ENCODE data around the gene SHOX.
"Not testable (repeated sequence)": the region's sequence is repeated elsewhere in the genome, so short reads cannot be mapped to it uniquely, and the experiment has no call there.

SHOX gene

DNA sequence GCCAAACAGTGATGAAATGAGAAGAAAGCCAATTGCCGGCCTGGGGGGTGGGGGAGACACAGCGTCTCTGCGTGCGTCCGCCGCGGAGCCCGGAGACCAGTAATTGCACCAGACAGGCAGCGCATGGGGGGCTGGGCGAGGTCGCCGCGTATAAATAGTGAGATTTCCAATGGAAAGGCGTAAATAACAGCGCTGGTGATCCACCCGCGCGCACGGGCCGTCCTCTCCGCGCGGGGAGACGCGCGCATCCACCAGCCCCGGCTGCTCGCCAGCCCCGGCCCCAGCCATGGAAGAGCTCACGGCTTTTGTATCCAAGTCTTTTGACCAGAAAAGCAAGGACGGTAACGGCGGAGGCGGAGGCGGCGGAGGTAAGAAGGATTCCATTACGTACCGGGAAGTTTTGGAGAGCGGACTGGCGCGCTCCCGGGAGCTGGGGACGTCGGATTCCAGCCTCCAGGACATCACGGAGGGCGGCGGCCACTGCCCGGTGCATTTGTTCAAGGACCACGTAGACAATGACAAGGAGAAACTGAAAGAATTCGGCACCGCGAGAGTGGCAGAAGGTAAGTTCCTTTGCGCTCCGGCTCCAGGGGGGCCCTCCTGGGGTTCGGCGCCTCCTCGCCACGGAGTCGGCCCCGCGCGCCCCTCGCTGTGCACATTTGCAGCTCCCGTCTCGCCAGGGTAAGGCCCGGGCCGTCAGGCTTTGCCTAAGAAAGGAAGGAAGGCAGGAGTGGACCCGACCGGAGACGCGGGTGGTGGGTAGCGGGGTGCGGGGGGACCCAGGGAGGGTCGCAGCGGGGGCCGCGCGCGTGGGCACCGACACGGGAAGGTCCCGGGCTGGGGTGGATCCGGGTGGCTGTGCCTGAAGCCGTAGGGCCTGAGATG lies at the start of gene SHOX:
SHOX (plus strand) TSS at position 180 of the 885 bp plus-strand sequence; CDS start at position 287, 107 bp downstream.
- no peak for DNase-seq

DNA sequence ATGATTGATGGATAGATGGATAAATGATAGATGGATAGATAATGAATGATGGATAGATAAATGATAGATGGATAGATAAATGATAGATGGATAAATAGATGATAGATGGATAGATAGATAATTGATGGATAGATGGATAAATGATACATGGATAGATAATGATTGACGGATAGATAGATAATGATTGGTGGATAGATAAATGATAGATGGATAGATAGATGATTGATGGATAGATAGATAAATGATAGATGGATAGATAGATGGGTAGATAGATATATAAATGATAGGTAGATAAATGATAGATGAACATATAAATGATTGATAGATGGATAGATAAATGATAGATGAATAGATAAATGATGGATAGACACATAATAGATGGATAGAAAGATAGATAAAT lies 49.5 kb upstream of the SHOX start:
- DNase-seq = no peak

DNA sequence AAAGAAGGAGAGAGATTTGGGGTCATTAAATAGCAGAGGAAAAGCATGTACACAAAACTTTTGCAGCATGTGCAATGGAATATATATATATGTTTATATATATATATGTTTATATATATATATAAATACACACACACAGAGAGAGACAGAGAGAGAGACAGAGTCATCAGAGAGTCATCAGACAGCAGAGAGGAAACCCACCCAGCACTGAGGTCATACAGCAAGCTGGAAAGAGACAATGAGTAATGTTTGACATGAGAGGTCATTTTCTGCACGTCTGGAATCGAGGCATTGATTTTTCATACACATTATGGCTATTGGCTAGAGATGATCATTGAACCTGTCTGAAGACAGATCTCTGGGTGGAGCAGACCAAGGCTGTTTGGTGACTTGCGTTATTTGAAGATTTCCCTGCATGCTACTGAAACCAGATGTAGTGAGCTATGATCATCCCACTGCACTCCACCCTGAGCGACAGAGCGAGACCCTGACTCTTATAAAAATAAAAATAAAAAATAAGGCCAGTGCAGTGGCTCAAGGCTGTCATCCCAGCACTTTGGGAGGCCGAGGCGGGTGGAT lies 48.8 kb upstream of the SHOX start:
- DNase-seq = no peak

DNA sequence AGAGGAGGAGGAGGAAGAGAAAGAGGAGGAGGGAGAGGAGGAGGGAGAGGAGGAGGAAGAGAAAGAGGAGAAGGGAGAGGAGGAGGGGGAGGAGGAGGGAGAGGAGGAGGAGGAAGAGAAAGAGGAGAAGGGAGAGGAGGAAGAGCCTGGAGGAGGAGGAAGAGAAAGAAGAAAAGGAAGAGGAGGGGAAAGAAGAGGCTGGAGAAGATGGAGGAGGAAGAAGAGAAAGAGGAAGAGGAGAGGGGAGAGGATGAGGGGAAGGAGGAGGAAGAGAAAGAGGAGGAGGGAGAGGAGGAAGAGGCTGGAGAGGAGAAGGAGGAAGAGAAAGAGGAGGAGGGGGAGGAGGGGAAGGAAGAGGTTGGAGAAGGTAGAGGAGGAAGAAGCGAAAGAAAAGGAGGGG lies 46.0 kb upstream of the SHOX start:
- no peak for DNase-seq

DNA sequence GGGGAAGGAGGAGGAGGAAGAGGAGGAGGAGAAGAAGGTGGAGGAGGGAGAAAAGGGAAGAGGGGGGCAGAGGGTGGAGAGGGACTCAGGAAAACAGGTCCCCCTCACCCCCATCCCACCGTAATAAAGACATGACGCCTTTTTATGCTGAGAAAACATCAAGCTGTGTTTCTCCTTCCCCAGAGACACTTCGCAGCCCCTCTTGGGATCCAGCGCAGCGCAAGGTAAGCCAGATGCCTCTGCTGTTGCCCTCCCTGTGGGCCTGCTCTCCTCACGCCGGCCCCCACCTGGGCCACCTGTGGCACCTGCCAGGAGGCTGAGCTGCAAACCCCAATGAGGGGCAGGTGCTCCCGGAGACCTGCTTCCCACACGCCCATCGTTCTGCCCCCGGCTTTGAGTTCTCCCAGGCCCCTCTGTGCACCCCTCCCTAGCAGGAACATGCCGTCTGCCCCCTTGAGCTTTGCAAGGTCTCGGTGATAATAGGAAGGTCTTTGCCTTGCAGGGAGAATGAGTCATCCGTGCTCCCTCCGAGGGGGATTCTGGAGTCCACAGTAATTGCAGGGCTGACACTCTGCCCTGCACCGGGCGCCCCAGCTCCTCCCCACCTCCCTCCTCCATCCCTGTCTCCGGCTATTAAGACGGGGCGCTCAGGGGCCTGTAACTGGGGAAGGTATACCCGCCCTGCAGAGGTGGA lies 45.3 kb upstream of the SHOX start:
- no peak for DNase-seq

DNA sequence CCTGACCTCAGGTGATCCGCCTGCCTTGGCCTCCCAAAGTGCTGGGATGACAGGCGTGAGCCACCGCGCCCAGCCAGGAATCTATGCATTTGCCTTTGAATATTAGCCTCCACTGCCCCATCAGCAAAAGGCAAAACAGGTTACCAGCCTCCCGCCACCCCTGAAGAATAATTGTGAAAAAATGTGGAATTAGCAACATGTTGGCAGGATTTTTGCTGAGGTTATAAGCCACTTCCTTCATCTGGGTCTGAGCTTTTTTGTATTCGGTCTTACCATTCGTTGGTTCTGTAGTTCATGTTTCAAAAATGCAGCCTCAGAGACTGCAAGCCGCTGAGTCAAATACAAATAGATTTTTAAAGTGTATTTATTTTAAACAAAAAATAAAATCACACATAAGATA lies 44.2 kb upstream of the SHOX start:
- DNase-seq = no peak

DNA sequence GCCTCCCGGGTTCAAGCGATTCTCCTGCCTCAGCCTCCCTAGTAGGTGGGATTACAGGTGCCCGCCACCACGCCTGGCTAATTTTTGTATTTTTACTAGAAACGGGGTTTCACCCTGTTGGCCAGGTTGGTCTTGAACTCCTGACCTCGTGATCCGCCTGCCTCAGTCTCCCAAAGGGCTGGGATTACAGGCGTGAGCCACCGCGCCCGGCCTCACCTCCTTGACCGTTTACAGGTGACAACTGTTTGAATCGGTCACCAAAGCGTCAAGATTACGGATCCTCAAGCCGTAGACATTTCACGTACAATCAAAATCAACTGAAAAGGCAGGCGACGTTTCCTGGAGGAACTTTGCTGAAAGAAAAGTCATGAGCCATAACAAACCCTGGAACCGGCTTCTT lies 41.3 kb upstream of the SHOX start:
- not testable (repeated sequence) for DNase-seq

DNA sequence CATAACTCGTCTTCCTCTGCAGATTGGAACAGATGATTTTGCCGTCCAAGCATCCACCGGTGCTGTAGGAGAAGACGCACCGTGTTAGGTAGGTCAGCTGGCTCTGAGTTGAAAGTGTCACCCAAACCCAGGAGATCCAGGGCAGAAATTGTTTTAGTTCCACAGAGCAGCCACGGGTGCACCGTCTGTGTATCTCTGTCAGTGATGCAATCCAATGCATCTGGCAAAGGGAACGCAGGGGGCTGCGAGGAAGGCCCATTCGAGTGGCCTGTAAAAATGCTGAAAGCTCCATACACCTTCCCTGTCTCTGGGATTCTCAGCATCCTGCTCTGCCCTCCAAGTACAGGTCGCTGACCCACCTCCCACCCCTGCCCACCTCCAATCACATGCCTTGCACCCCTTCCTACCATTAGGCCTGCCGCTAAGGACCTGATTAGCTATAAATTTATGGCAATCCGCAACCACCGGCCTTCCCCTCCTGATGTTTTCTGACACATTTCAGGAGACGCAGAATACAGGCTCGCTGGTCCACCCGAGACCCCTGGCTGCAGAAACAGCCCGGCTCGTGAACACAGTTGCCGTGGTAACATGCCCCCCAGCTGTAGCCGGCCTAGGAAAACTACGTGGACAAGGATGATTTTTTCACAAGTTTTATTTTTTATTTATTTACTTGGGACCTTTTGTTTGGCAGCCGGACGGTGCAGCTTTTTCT lies 39.7 kb upstream of the SHOX start:
- DNase-seq = no peak

DNA sequence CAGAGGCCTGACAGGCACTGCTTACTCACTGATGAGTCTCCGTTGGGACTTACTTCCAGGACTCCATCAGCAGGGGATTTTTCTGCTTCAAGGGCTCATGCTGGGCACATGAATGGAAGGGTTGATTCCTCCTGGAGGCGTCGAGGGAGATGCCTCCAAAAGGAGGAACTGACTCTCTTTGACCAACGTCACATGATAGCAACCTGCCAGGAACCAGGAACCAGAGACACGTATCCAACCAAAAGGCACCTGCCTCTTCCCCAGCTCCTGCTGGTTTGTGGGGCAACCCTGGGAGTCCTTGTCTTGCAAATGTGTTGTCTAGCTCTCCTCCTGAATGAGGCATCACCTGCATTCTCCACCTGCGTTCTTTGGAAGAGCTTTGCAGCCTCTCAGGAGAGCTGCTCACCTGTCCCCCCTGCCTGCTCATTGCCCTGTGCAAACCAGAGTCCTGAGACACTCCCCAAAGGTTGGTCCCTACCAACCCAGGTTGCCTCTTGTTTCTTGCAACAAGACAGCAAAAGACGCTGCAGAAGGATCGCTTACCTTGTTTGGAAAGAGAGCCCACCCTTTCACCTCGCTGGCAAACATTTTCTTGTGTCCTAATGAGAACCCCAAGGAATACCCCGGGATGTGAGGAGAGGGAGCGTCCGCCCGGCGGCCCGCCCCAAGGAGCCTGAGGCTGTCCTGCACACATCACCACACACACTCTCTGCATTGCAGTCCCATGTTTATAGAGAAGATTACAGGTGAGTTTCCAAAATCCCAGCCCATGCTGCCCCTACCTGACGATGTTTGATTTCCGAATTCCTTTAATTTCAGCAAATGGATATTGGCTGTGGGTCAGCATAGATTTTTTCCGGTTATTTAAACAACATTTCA lies 30.5 kb upstream of the SHOX start:
- no peak for DNase-seq

DNA sequence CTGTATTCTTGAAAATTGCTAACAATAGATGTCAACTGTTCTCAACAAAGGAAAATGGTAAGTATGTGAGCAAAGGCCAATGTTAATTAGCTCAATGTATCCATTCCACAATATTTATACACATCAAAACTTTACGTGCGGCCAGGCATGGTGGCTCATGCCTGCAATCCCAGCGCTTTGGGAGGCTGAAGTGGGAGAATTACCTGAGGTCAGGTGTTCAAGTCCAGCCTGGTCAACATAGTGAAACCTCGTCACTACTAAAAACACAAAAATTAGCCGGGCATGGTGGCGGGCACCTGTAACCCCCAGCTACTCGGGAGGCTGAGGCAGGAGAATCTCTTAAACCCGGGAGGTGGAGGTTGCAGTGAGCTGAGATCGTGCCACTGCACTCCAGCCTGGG lies 27.6 kb upstream of the SHOX start:
- DNase-seq = not testable (repeated sequence)

DNA sequence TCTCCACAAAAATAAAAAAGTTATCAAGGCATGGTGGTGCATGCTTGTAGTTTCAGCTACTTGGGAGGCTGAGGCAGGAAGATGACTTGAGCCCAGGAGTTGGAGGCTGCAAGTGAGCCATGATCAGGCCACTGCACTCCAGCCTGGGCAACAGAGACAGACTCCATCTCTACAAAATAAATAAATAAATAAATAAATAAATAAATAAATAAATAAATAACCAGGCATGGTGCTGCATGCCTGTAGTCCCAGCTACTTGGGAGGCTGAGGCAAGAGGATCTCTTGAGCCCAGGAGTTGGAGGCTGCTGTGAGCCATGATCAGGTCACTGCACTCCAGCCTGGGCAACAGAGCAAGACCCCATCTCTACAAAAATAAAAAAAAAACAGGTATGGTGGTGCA lies 26.0 kb upstream of the SHOX start:
- not testable (repeated sequence) for DNase-seq

DNA sequence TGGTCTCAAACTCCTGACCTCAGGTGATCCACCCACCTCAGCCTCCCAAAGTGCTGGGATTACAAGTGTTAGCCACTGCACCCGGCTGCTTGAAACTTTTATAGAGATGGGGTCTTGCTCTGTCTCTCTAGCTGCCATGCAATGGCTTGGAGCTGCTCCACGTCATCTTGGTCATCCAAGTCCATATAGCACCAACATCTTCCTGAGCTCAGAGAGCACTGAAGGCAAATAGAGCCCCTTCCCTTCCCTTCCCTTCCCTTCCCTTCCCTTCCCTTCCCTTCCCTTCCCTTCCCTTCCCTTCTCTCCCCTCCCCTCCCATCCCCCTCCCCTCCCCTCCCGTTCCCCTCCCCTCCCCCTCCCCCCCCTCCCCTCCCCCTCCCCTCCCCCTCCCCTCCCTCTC lies 22.5 kb upstream of the SHOX start:
- DNase-seq = not testable (repeated sequence)

DNA sequence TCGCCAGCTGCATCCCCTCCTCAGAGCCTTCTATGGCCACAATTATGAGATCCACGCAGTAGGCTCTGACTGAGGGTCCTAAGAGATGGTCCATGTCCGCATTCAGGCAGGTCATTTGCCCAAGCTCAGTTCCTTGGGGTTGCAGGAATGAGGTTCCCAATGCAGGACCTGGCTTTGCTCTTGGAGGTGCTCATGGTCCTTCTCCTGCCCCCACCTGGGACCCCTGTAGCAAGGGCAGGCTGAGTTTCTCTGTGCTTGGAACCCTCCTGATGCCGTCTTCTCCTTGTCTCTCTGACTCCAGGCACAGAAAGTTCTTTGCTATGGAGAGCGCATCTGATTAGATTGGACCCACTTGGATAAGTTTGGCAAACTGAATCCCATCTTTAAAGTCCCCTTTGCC lies 16.5 kb upstream of the SHOX start:
- DNase-seq = no peak

DNA sequence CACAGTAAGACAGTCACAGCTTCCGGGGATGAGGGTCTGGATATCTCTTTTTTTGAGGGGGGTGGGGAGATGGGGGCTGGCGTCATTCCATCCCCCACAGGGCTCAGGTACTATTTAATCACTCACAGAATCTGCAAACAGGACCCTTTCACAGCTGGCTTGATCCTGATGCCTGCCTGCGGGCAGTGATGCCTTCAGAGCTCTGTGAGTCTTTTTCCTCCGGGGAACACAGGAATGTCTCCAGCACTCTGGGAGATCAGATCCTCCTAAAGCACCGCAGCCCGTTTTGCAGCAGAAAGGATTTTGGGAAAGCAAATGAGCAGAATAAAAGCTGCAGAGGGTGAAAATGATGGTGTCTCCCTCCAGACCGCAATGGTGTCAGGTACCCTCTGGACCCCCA lies 13.2 kb upstream of the SHOX start:
- no peak for DNase-seq

DNA sequence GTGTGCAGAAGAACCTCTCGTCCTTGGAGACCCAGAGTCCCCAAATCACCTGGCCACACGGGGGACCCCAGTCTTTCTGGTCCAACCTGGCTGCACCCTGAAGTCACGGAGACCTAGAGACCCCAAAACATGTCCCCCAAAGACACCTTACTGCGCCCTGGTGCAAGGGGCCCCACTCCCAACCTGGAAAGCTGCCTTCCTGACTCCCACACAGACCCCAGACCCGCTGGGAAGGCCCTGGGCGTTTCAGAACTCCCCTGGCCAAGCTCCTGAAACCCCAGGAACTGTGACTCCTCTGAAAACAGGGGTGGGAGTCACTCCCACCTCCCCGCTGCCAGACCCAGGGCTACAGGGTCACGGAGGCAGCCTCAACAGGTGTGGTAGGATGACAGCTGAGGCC lies 12.7 kb upstream of the SHOX start:
- no peak for DNase-seq

DNA sequence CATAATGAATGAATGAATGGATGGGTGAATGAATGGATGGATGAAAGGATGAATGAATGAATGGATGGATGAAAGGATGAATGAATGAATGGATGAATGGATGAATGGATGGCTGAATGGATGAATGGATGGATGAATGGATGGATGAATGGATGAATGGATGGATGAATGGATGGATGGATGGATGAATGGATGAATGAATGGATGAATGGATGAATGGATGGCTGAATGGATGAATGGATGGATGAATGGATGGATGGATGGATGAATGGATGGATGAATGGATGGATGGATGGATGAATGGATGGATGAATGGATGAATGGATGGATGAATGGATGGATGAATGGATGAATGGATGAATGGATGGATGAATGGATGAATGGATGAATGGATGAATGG lies 12.3 kb upstream of the SHOX start:
- not testable (repeated sequence) for DNase-seq

DNA sequence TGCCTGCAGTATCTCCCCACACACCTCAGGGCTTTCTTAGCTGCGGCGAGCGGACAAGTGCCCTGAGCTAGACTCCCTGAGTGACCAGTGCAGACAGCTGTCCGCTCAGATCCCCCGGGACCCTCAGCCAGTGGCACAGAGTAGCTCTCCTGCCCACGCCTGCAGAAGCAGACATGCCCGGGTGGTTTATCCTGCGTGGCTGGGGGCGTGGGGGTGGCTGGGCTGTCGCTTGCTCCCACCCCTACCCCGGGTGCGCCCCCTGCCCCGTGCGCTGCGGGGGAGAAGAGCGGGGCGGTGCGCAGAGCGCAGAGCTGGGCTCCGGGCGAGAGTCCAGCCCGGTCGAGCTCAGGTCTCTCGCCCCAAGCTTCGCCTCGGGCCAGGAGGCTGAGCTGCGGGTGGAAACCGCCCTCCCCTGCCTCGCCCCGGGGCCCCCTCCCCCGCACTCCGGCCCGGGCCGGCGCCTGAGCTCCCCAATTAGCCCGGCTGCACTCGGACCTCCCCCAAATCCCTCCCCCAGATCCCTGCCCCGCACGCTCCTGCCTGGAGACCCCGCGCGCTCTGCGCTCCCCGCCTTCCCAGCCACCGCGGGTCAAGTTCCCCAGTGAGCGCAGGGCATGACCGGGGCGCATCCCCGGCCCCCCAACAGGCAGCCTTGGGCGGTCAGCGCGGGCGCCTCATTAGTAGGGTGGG lies 11.7 kb upstream of the SHOX start:
- no peak for DNase-seq

DNA sequence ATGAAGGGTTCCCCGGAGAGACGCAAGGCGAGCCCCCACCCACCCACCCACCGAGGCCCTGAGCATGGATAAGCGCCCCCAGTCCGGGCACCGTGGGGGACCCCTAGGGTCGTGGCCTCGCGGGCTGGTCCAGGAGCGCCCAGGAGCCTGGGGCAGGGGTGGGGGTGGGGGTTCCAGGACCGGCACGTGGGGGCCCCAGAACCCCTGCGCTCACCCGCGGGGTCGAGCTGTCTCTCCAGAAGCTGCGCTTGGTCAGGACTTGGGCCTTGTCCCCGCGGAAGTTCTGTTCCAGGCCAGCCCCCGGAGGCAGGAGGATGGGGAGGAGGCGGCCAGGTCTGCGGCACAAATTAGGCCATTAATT lies 11.2 kb upstream of the SHOX start:
- no peak for DNase-seq

DNA sequence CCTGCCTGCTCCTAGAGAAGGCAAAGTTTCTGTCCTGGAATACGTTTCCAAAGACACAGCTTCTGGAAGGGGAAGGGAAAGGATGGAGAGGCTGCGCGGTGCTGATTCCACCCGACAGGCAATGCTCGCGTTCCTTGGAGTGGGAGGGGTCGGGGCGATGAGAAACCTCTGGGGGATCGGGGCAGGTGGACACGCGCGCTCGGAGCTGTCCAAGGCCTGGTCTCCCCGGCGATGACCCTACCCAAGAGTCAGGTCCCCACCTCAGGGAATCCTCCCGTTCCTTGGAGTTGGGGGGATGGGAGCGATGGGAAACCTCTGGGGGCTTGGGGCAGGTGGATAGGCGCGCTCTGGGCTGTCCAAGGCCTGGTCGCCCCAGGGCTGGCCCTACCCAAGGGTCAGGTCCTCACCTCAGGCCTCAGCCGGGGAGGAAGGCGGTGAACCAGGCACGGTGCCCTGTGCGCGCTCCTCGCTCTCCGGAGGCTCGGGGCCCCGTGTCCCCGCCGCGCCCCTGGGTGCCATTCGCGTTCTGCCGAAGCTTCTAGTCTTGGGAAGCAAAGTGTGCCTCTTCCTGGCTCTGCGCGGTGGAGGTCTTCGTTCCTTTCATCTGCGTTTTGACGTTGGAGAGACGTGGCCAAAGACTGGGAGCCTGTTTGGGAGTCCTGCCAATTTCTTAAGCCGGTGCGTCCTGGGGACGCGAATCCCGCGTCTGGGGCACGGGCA lies 10.6 kb upstream of the SHOX start:
- no peak for DNase-seq

DNA sequence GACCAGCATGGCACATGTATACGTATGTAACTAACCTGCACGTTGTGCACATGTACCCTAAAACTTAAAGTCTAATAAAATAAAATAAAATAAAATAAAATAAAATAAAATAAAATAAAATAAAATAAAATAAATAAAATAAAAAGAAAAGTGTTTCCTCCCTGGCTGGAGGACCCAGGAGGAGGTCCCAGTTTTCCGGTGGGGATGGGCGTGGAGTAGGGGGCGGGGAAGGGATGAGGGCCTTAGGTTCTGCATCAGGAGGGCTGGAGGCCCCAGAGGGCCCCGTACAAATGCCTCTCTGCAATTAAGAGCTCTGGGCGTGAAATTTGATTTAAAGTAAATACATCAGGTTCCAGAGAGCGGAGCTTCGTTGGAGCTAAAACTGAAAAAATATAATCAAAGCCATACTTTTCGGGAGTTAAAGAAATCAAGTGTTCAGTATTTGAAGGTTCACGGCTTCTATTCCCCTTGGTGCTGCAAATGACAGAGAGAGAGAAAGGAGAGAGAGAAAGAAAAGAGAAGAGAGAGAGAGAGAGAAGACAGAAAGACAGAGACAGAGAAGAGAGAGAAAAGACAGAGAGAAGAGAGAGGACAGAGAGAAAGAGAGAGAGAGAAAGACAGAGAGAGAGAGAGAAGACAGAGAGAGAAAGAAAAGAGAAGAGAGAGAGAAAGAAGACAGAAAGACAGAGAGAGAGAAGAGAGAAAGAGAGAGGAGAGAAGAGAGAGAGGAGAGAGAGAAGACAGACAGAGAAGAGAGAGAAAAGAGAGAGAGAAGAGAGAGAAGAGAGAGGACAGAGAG lies 8.7 kb upstream of the SHOX start:
- no peak for DNase-seq
